Astrocyte (in vitro differentiated cells and primary cell): ENCODE data around the gene LPXN.

Source experiments
- EZH2 ChIP-seq: IDR thresholded peaks from 2 replicates; pipeline ENCODE4 v1.6.1; 2012; ENCODE audit warnings: mild to moderate bottlenecking, low read length, inconsistent platforms; ENCODE audit not compliant: insufficient read depth
- TF ChIP-seq, protein P1 (sequence below): IDR thresholded peaks from 2 replicates; pipeline ENCODE4 v1.5.1; 2011; ENCODE audit warnings: low read depth, mild to moderate bottlenecking, inconsistent platforms, low read length, moderate library complexity; ENCODE audit not compliant: insufficient read depth

DNA sequence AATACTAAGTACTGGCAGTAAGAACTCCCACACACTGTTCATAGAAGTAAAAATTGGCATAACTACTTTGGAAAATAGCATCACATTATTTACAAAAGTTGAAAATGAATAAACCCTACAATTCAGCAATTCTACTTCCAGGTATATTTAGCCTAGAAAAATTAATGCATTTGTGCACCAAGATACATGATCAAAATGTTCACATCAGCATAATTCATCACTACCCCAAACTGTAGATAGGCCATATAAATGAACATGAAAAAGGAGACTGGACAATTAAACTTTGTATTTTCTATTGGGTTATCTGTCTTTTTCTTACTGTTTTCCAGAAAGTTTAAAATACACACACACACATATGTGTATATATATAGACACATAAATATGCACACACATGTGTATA is 73.7 kb downstream of the LPXN start:
- TF ChIP-seq, protein P1, sequence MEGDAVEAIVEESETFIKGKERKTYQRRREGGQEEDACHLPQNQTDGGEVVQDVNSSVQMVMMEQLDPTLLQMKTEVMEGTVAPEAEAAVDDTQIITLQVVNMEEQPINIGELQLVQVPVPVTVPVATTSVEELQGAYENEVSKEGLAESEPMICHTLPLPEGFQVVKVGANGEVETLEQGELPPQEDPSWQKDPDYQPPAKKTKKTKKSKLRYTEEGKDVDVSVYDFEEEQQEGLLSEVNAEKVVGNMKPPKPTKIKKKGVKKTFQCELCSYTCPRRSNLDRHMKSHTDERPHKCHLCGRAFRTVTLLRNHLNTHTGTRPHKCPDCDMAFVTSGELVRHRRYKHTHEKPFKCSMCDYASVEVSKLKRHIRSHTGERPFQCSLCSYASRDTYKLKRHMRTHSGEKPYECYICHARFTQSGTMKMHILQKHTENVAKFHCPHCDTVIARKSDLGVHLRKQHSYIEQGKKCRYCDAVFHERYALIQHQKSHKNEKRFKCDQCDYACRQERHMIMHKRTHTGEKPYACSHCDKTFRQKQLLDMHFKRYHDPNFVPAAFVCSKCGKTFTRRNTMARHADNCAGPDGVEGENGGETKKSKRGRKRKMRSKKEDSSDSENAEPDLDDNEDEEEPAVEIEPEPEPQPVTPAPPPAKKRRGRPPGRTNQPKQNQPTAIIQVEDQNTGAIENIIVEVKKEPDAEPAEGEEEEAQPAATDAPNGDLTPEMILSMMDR = no peak
- TF ChIP-seq EZH2 = no peak
